ENCODE data around the gene SRPX2. TPM values are rescaled to one million over a fixed set of nuclear protein-coding genes. Genes with fewer than 3 reads are reported as not detected.

Gene SRPX2, protein sequence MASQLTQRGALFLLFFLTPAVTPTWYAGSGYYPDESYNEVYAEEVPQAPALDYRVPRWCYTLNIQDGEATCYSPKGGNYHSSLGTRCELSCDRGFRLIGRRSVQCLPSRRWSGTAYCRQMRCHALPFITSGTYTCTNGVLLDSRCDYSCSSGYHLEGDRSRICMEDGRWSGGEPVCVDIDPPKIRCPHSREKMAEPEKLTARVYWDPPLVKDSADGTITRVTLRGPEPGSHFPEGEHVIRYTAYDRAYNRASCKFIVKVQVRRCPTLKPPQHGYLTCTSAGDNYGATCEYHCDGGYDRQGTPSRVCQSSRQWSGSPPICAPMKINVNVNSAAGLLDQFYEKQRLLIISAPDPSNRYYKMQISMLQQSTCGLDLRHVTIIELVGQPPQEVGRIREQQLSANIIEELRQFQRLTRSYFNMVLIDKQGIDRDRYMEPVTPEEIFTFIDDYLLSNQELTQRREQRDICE
- total RNA-seq (2014; rRNA removed) = 62.8 and 74.5 TPM in 2 replicates
- 59.1 TPM for polyA plus RNA-seq (2012)

- DNase-seq (ENCODE audit: low read depth) = peak; percentile 86
Observed at GRCh38 chrX:100643956-100644860, at the start of gene SRPX2. Gene SRPX2, plus strand, starts transcription at chrX:100644199. Its CDS starts 2,124 bp downstream, at chrX:100646323.

GRCh38 chrX:100596601-100597000 lies 47.4 kb upstream of the SRPX2 start:
- no peak for DNase-seq (ENCODE audit: low read depth)

- DNase-seq (ENCODE audit: low read depth) = no peak
Observed at GRCh38 chrX:100599456-100599855, 44.5 kb upstream of the SRPX2 start.

DNA sequence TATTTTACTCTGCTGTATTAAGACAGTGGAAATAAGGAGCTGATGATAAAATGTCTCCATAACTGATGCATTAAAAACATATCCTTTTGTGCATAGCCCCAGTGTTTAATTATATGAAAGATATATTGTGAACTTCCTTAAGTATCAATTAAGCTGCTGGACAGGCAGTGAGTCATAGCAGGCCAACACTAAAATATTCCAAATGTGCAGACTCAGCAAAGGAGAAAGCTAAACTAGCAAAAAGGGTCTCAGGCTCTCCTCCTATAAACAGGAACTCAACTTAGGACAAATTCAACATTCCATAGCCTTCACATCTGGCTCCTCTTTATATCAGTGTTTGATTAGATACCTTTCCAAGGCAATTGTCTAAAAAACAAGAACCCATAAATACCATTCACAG lies 43.7 kb upstream of the SRPX2 start:
- DNase-seq (ENCODE audit: low read depth) = no peak

GRCh38 chrX:100600758-100601157 lies 43.2 kb upstream of the SRPX2 start:
- DNase-seq (ENCODE audit: low read depth) = no peak

DNA sequence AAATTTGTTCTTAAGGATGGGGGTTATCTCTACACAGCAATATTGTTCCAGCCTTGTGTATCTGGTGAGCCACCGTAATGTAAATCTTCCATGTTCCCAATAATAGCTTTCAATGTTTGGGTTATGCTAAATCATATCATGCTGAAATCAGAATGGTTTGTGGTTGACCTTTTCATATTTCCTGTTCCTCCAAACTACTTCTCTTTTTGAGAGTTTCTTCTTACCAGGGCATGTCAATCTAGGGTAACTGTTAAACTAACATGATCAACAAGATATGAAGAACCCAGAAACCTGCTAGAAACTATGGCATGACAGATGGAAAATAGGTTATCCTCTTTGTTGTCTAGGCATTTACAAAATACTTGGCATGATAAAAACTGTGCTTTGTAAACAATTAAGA lies 37.2 kb upstream of the SRPX2 start:
- DNase-seq (ENCODE audit: low read depth) = no peak

- DNase-seq (ENCODE audit: low read depth) = no peak
Observed at GRCh38 chrX:100609591-100609990, 34.4 kb upstream of the SRPX2 start.

- no peak for DNase-seq (ENCODE audit: low read depth)
Observed at GRCh38 chrX:100611951-100612350, 32.0 kb upstream of the SRPX2 start.

DNA sequence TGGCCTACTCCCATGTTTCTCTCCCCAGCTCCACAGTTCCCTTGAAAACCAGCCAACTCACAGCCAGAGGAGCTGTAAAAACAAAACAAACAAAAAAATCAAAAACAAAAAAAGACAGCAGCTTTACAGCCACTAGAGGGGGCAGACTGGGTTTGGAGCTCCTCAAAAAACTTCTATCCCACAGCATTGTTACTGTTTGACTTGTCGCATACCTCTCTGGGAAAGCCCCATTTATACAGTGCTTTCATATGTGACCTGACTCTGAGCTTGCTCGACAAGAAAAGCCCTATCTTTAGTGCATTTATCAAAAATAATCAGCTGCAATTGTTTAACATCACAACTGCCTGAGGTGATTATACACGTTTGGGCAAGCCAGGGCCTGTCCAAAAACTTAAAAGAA lies 29.0 kb upstream of the SRPX2 start:
- peak; percentile 63 for DNase-seq (ENCODE audit: low read depth)

- DNase-seq (ENCODE audit: low read depth) = no peak
Observed at GRCh38 chrX:100623001-100623400, 21.0 kb upstream of the SRPX2 start.

- no peak for DNase-seq (ENCODE audit: low read depth)
Observed at GRCh38 chrX:100625985-100626491, 18.0 kb upstream of the SRPX2 start.

- DNase-seq (ENCODE audit: low read depth) = no peak
Observed at GRCh38 chrX:100635040-100635439, 9.0 kb upstream of the SRPX2 start.

DNA sequence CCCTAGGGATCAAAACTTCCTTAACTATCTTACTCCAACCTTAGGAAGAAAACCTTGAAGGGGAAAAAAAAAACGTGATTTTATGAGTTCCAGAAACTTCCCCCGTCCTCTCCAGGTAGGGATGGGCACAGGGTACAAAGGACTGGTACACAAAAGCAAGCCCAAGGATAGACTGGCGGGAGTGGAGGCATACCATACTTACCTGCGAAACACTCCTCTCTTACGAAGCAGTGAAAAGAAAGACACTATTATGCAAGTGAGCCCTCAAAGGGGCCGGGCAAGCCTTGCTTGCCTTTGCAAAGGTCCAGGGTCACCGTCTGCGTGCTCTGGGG lies 8.0 kb upstream of the SRPX2 start:
- no peak for DNase-seq (ENCODE audit: low read depth)

DNA sequence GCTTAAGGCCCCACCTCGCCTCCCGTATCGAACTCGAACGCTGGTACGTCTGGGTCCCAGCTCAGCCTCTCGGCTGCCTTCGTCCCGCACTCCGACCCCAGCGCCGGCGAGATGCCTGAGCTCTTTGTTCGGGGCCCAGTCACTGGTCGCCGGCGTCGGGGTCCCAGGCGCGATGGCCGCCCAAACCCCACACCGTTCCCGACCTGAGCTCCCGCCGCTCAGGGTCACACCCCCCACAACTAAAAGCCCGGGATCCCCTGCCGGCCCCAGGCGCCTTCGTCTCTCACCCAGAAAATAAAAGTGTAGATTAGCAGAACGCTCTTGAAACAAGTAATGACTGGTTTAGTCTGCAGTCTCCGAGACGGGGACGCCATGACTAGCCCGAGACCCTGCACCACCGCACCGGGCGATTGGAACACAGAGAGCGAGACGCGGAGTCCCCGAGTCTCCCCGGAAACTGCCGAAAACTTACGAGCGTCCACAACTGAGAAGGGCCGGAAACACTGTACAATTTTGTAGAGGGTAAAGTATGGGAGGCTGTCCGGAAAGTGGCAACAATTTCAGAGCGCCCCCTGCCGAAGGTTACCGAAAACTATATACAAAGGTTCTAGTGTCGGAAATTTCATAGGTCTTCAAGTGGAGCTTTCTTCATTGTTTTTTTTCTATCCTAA lies 7.5 kb upstream of the SRPX2 start, which contains the start of gene TSPAN6:
Gene TSPAN6 (minus strand): TSS at position 486 of the 671 bp plus-strand sequence. CDS start 112 bp downstream, at position 374.
- DNase-seq (ENCODE audit: low read depth) = peak; percentile 84

DNA sequence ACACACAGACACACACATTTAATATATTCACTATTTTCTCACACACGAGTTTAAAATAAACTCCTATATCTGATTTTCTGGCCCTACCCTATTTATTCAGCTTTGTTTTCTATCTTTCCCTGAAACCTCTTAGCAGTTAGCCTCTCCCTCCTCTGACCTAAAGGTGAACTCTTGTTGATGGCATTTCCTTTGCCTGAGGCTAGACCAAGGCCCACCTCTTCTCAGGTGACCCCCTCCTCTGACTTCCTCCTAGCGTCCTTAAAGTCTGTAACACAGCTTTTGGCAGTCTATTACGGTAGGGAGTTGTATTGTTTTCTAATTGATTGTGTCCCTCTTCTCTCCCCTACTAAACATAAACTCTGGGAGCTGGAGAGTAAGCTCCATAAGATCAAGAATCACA lies 1.7 kb upstream of the SRPX2 start:
- DNase-seq (ENCODE audit: low read depth) = no peak

DNA sequence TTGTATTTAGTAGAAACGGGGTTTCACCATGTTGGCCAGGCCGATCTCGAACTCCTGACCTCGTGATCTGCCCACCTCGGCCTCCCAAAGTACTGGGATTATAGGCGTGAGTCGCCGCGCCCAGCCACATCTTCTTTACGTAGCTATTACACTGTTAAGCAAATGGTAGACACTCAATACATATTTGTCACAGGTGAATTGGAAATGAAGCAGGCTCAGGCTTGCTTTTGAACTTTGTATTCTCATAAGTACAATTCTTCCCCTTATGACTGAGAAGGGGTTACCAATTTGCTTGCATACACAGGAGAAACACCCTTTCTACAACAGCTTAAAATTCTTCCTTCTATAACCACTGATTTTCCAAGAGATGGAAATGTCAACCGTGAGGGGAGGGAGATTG lies 787 bp upstream of the SRPX2 start:
- no peak for DNase-seq (ENCODE audit: low read depth)

DNA sequence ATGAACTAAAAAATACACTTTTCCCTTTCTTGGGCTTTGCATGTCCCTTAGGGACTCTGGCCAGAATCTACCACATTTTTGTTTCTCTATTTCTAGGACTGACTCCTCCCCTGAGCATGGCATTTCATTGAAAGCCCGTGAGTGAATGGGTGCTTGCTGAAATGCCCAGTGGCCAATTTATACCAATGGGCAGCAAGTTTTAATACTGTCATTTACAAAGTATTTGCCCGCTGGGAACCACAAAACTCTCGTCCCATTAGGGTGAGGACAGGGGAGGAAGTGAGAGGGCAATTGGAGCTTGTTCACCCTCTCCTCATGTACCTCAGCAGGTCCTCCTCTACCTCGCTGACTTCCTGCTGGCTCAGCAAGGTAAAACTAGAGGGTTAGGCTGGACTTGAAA lies 1.1 kb downstream of the SRPX2 start:
- DNase-seq (ENCODE audit: low read depth) = no peak

DNA sequence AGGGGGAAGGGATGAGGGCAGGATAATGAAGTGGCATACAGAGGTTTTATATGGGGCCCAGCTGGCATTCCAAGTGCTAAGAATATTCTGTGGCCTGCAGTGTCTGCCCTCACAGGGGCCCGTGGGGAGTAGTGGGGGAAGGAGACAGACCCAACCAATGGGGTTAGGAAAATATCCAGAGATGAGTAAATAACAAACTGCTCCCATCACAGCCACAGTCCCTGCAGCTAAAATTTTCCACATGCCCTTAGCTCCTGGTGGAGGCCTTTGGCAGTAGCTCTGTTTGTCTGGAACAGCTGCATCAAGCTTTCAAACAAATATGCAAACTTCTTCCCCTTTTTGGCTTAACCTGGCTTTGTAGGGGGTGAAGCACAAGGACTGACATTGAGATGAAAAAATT lies 3.1 kb downstream of the SRPX2 start:
- DNase-seq (ENCODE audit: low read depth) = peak; percentile 91

GRCh38 chrX:100647739-100648138 lies 3.7 kb downstream of the SRPX2 start:
- DNase-seq (ENCODE audit: low read depth) = no peak

DNA sequence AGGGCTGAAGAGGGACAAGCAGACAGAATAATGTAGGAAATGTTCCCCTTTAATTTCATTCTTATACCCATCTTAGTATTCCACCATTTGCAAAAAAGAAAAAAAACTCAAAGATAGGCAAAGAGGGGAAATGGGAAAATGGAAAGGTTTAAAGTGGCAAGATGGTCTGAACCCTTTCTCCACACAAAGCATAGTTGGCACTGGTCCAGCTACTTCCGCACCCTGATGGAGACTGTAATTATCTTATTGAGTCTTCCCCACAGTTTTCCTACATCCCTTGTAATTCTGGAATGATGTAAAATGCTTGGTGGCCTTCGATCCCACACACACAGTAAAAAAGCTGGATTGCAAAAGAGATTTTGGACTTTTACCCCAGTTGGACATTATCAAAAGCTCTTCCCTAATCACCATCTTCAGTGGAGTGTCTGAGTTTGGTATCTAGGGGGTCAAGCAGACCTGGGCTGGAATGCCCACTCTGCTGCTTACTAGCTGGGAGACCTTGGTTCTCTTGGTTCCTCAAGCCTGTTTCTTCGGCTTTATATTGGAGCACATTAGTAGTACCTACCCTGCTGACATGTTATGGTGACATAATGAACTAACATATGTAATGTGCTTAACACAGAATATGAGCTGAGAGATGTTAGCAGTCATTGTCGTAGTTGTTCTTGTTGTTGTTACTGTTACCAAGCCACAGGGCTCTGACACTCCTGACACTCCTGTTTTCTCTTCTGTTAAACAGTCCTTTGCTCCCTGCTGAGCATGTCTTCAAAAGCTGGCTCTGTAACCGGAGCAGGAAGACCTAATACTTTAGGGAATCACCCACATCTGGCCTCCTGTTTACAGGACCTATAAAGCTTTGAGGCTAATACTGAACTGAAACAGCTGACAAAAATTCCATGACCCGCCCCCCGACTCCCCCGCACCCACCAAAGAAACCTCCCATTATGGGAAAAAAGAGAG lies 4.7 kb downstream of the SRPX2 start:
- peak; percentile 84 for DNase-seq (ENCODE audit: low read depth)
